Neural progenitor cell (in vitro differentiated cells): ENCODE results near the gene TIRAP.

Experiments
- EZH2 ChIP-seq: fragments of 200-600 bp; sonication (generic); IDR thresholded peaks from 2 replicates; pipeline ENCODE4 v1.6.1; 2017; ENCODE audit warnings: antibody characterized with exemption, mild to moderate bottlenecking, moderate library complexity
- TF ChIP-seq, protein P1 (sequence below): fragments of 200-600 bp; sonication (generic); IDR thresholded peaks from 2 replicates; pipeline ENCODE4 v1.5.1; 2017; ENCODE audit warnings: antibody characterized with exemption, mild to moderate bottlenecking

DNA sequence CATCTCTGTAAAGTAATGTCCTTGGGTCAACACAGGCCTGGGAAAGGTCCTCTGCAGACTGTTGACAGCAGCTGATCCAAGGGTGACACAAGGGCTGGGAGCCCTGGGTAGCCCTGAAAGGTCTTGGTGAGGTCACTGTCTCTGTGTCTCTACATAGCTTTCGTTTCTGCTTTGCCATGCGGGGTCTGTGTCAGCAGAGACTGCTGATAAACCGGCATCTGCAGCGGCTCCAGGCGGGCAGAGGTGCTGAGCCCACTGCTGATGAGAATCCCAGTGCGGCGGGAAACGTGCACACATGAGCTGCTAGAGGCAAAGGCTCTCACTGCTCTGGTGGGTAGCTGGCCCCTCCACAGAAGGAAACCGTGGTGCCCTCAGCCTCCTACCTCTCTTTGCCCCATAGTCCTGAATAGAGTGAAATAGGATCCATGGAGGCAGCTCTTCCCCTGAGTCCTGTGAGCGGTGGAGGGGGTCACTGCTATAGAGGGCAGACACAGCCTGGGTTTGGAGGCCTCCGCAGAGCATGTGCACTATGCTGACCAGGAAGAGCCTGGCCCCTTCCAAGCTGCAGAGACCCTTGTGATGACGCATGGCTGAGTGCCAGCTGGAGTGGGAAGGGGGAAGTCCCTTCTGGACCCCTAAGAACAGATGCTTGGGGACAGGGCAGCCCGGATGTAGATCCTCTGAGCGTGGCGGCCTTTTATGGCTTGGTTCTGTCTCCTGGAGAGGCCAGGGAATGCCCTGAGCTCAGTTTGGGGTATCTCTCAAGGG is 54.8 kb downstream of the TIRAP start:
- TF ChIP-seq, protein P1, sequence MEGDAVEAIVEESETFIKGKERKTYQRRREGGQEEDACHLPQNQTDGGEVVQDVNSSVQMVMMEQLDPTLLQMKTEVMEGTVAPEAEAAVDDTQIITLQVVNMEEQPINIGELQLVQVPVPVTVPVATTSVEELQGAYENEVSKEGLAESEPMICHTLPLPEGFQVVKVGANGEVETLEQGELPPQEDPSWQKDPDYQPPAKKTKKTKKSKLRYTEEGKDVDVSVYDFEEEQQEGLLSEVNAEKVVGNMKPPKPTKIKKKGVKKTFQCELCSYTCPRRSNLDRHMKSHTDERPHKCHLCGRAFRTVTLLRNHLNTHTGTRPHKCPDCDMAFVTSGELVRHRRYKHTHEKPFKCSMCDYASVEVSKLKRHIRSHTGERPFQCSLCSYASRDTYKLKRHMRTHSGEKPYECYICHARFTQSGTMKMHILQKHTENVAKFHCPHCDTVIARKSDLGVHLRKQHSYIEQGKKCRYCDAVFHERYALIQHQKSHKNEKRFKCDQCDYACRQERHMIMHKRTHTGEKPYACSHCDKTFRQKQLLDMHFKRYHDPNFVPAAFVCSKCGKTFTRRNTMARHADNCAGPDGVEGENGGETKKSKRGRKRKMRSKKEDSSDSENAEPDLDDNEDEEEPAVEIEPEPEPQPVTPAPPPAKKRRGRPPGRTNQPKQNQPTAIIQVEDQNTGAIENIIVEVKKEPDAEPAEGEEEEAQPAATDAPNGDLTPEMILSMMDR: no peak
- no peak for TF ChIP-seq EZH2
